Osteocyte (in vitro differentiated cells): ENCODE results near the gene HSPA4. TPM values are rescaled to one million over a fixed set of nuclear protein-coding genes. Genes with fewer than 3 reads are reported as not detected.

Experiments
- DNase-seq: peaks from one replicate; pipeline ENCODE4 v3.0.0; 2021; ENCODE audit warnings: mixed read lengths; ENCODE audit not compliant: unreplicated experiment; ENCODE audit errors: extremely low spot score
- H3K27ac Mint-ChIP-seq: one replicate; pipeline ENCODE4 v1.8.0; 2021; ENCODE audit warnings: mild to moderate bottlenecking, mixed read lengths; ENCODE audit not compliant: unreplicated experiment
- H3K27me3 Mint-ChIP-seq: one replicate; pipeline ENCODE4 v1.8.0; 2021; ENCODE audit warnings: mixed read lengths; ENCODE audit not compliant: unreplicated experiment
- H3K36me3 Mint-ChIP-seq: one replicate; pipeline ENCODE4 v1.8.0; 2021; ENCODE audit warnings: mixed read lengths; ENCODE audit not compliant: unreplicated experiment
- H3K4me1 Mint-ChIP-seq: one replicate; pipeline ENCODE4 v1.8.0; 2021; ENCODE audit warnings: mixed read lengths; ENCODE audit not compliant: unreplicated experiment
- H3K4me3 Mint-ChIP-seq: one replicate; pipeline ENCODE4 v1.8.0; 2021; ENCODE audit warnings: mild to moderate bottlenecking, moderate library complexity, mixed read lengths; ENCODE audit not compliant: unreplicated experiment
- H3K9me3 Mint-ChIP-seq: one replicate; pipeline ENCODE4 v1.8.0; 2021; ENCODE audit warnings: mixed read lengths; ENCODE audit not compliant: unreplicated experiment
- CTCF ChIP-seq: fragments of 200-600 bp; sonication (generic); IDR thresholded peaks from 2 replicates; pipeline ENCODE4 v1.5.0; 2021; ENCODE audit warnings: antibody characterized with exemption, mild to moderate bottlenecking, moderate library complexity
- total RNA-seq: library from RNA; stranded (reverse); gene quantifications from 2 replicates; pipeline ENCODE4 v1.2.1, GENCODE V29; 2021

HSPA4 gene
- total RNA-seq, 1 donor from 2014 or later, result 94.9 TPM

DNA sequence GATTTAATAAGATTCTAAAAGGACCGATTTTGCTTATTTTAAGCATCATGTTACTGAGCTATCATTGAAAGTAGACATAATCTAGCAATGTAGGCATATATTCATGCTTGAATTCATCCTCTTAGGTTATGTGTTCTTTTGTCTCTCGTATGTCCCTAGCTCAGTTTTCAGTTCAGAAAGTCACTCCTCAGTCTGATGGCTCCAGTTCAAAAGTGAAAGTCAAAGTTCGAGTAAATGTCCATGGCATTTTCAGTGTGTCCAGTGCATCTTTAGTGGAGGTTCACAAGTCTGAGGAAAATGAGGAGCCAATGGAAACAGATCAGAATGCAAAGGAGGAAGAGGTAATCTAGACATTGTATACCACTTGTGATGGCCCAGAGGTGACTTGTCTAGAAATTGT is 39.2 kb downstream of the HSPA4 start:
- no peaks in the 10 kb centered on the region for H3K9me3 Mint-ChIP-seq
- TF ChIP-seq CTCF, result no peak

GRCh38 chr5:133106343-133106742 is 54.5 kb downstream of the HSPA4 start:
- no peak for TF ChIP-seq CTCF
- Mint-ChIP-seq H3K27me3 (no peaks in the 10 kb centered on the region), H3K36me3 (peaks cover 26% of the 10 kb centered on the region), H3K9me3 (no peaks in the 10 kb centered on the region), H3K4me3 (no peak overlapping the region), H3K27ac (no peak overlapping the region), H3K4me1 (peaks cover 9% of the 10 kb centered on the region)
- DNase-seq, result no peak

More for the DNA sequence above, 39.2 kb downstream of the HSPA4 start:
- H3K4me3 Mint-ChIP-seq, result no peak overlapping the region
- no peak for DNase-seq
- peaks cover 54% of the 10 kb centered on the region for H3K36me3 Mint-ChIP-seq
- H3K4me1 Mint-ChIP-seq, result no peaks in the 10 kb centered on the region
- no peaks in the 10 kb centered on the region for H3K27me3 Mint-ChIP-seq
- H3K27ac Mint-ChIP-seq, result no peak overlapping the region

DNA sequence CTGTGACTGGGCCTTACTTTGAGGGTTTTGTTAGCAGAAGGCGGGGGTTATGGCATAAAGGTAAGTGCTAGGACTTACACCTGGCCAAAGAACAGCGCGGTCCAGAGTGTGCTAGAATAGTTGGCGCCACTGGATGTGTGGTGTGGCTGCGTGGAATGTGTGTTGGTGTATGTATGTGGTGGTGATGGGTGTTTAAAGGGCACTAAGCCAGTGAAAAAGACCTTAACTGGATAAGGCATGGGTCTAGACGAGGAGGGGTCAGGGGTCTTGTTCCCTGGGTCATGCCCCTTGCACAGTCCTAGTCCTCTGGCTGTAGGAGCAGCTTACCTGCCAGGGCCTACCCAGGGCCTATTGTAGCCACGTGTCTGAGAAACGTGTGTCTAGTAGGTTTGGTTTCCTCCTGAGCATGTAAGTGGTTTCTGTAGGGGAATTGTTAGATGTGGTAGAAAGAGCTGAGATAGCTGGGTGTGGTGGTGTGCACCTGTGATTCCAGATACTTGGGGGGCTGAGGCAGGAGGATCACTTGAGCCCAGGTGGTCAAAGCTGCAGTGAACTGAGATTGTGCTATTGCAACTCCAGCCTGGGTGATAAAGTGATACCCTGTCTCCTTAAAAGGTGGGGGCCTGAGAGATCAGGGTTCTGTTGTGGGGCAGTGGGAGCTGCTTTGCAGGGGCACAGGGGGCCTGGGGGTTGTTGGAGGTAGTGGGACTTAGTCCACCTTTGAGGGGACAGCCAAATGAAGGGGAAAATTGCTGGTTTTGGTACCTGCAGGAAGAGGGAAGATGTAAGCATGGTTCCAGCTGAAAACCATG is 55.2 kb downstream of the HSPA4 start:
- Mint-ChIP-seq H3K4me1 (peaks cover 10% of the 10 kb centered on the region), H3K36me3 (peaks cover 23% of the 10 kb centered on the region), H3K27ac (no peak overlapping the region), H3K9me3 (no peaks in the 10 kb centered on the region), H3K27me3 (no peaks in the 10 kb centered on the region), H3K4me3 (no peak overlapping the region)
- peak; percentile 66 for DNase-seq
- no peak for TF ChIP-seq CTCF

GRCh38 chr5:133108481-133108921 is 56.7 kb downstream of the HSPA4 start:
- no peak overlapping the region for H3K27ac Mint-ChIP-seq
- DNase-seq, result no peak

More at GRCh38 chr5:133108481-133108921, 56.7 kb downstream of the HSPA4 start:
- H3K4me3 Mint-ChIP-seq, result no peak overlapping the region
- peaks cover 12% of the 10 kb centered on the region for H3K4me1 Mint-ChIP-seq
- no peaks in the 10 kb centered on the region for H3K27me3 Mint-ChIP-seq
- peaks cover 20% of the 10 kb centered on the region for H3K36me3 Mint-ChIP-seq
- TF ChIP-seq CTCF, result no peak
- H3K9me3 Mint-ChIP-seq, result no peaks in the 10 kb centered on the region
